T follicular helper cell (primary cell): ENCODE results near the gene CEP83.
"Not testable (repeated sequence)": the region's sequence is repeated elsewhere in the genome, so short reads cannot be mapped to it uniquely, and the experiment has no call there.

ENCODE experiments used
- DNase-seq: peaks from one replicate; pipeline ENCODE4 v3.0.0-alpha.2; 2020; ENCODE audit warnings: low read depth

The CEP83 gene

DNA sequence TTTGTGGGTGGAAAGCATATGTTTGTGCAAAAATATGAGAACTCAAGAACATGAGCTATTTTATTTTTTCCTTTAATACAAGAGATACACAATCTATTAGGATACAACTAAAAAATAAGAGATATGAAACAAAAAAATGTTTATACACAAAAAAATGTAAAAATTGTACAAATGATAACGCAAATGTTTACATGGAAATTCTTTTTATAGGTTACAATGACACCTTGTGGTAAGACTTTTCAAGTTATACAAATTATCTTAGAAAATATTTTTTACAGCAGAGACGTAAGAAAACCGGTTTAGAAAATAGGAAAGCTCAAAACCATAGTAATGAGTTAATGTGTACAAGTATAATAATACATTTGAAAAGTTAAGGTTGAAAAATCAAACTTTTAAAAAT lies 25.5 kb downstream of the CEP83 start:
- DNase-seq, result no peak

GRCh38 chr12:94433744-94434143 lies 25.9 kb downstream of the CEP83 start:
- DNase-seq, result no peak

DNA sequence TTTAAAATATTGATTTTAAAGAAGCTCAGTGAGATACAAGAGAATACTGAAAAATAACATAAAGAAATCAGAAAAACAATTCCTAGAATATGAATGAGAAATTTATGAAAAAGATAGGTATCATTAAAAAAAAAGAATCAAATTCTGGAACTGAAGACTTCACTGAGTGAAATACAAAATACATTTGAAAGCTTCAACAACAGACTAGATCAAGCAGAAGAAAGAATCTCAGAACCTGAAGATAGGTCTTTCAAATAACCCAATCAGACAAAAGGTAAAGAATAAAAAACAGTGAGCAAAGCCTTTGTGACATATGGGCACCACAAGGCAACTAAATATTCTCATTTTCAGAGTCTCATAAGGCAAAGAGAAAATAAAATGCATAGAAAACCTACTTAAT lies 29.4 kb downstream of the CEP83 start:
- DNase-seq, result no peak

- DNase-seq, result no peak
Observed at GRCh38 chr12:94429633-94430032, 30.0 kb downstream of the CEP83 start.

- no peak for DNase-seq
Observed at GRCh38 chr12:94429191-94429590, 30.5 kb downstream of the CEP83 start.

DNA sequence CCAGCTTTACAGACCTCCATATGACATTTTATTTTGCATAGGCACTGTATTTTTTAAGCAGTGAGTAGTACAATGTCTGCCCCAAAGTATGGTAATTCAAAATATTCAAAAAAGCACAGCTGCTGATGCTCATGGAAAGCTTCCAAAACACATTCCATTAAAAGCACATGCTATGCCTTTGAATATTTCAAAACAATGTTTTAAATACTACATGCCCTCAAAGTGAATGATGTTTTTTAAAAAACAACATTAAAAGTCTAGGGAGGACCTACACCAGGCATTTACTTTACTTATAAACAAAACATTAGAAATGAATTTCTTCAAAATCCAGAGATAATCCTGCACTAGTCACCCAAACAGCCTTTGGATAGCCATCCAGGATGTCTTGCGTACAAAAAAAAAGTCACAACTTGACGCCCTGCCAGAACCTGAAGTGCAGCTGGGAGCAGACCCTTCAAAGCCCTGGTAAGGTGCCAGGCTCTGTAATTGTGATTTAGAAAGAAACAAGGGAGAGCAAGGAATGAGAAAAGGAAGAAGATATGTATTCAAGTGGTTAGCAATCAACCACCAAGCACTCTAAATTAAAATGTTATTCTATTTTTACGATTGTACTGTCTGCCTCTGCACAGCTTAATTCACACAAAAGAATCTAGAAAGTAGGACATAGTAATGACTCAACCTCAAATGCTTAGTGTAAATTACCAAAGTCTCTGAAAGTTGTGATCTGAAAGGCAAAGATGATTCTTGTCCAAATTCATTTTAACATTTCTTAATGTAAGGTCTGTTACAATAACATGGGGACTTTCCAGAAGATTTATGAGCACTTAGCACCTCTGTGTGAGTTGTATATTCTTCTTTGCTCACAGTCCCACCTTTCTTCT lies 31.9 kb downstream of the CEP83 start:
- DNase-seq, result no peak

DNA sequence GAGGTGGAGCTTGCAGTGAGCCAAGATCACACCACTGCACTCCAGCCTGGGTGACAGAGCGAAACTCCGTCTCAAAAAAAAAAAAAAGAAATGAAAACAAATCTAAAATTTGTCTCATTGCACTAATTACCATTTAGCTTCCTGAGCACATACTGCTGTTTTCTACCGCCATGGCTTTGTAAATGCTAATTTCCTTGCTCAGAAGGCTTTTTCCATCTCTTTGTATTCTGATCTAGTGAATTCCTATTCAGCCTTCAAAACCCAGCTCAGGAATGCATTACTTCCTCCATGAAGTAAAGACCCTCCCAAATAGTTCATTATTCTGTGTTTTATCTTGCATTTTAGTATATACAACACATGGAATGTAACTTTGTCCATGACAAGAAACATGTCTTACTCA lies 33.6 kb downstream of the CEP83 start:
- no peak for DNase-seq

DNA sequence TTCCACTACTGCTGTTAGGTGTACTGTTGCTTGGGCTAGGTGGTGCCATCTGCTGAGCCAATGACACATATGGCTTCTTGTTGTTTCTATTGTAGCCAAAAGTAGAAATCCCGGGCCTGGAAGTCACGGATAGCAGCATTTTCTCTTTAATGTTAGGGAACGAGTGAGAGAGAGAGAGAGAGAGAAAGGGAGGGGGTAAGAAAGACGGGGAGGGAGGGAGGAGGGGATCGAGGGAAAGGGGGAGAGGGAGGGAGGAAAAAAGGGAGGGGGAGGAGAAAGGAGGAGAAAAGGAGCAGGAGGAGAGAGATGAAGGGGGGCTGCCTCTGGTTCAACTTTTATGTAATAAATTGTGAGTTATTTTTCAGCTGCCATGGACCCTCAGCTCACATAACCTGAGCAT lies 34.8 kb downstream of the CEP83 start:
- not testable (repeated sequence) for DNase-seq

- DNase-seq, result no peak
Observed at GRCh38 chr12:94421868-94422740, 37.6 kb downstream of the CEP83 start.

DNA sequence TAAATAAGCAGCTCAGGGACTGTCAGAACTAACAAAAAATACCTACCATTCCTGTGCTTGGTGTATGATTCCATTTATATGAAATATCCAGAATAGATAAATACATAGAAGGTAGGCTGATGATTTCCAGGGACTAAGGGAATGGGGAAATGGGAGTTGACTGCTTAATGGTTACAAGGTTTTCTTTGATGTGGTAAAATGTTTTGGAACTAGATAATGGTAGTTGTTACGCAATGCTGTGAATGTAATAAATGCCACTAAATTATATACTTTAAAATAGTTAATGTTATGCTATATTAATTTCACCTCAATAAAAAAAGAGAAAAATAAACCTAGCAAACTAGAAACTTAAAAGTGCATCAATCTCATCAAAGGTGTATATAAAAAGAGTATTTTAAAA lies 41.1 kb downstream of the CEP83 start:
- no peak for DNase-seq

- DNase-seq, result no peak
Observed at GRCh38 chr12:94416613-94417012, 43.1 kb downstream of the CEP83 start.

DNA sequence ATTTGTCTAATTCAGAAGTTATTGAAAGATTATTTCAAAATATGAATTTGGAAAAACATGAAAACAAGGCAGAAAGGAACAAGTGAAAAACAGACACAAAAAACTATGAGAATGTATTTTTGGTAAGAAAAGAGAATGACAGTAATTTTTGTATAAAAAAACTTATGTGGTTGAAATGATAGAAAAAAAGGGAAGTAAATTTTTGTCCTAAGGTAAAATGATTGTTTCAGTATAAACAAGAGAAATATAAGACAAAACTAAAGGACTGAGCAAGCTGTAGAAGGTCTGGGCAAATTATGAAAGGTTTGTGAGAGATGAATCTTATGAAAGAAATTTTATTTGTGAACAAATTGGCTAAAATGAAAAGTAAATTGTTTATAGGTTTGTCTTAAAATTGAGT lies 44.6 kb downstream of the CEP83 start:
- no peak for DNase-seq

GRCh38 chr12:94405413-94406116 lies 54.1 kb downstream of the CEP83 start:
- DNase-seq, result no peak

- DNase-seq, result no peak
Observed at GRCh38 chr12:94404854-94405253, 54.8 kb downstream of the CEP83 start.

- DNase-seq, result no peak
Observed at GRCh38 chr12:94401326-94401725, 58.3 kb downstream of the CEP83 start.

DNA sequence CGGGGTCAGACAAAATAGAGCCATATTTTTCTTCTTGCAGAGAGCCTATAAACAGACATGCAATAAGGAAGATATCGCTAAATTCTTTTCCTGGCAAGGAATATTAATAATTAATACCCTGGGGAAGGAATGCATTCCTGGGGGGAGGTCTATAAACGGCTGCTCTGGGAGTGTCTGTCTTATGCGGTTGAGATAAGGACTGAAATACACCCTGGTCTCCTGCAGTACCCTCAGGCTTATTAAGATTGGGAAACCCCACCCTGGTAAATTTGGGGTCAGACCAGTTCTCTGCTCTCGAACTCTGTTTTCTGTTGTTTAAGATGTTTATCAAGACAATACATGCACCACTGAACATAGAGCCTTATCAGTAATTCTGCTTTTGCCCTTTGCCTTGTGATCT lies 61.0 kb downstream of the CEP83 start:
- DNase-seq, result not testable (repeated sequence)

DNA sequence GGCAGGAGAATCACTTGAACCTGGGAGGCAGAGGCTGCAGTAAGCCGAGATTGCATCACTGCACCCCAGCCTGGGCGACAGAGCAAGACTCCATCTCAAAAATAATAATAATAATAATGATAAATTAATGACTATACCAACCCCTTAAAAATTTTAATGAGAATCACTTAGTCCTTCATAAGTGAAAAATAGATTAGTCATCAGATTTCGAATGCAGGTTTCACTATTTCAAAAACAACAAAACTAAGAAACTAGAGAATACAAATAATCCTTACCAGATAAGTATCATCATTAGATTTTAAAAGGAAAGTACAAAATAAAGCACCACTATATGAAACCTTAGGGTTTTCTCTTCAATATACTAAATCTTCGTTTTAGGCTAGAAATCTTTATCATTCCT lies 62.3 kb downstream of the CEP83 start:
- no peak for DNase-seq

DNA sequence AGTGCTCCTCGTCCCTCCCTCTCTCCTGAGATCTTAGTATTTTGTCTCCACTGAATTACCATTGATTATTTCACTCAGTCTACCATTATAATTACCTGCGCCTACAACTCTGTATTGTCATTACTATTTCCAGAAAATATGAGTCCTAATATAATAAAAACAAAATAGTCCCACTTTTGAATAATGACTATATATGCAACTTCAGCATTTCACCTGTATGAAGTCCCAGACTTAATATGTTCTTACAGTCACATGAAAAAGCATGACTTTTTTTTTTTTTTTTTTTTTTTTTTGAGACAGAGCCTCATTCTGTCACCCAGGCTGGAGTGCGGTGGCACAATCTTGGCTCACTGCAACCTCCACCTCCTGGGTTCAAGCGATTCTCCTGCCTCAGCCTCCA lies 63.7 kb downstream of the CEP83 start:
- not testable (repeated sequence) for DNase-seq

GRCh38 chr12:94390130-94390485 lies 69.6 kb downstream of the CEP83 start:
- no peak for DNase-seq

- DNase-seq, result not testable (repeated sequence)
Observed at GRCh38 chr12:94389482-94390129, 70.1 kb downstream of the CEP83 start.

GRCh38 chr12:94386422-94386821 lies 73.2 kb downstream of the CEP83 start:
- DNase-seq, result no peak

- DNase-seq, result no peak
Observed at GRCh38 chr12:94384030-94384429, 75.6 kb downstream of the CEP83 start.
